HPDE6-E6E7 (cell line): ENCODE results near the gene RPP25L.

Experiments used
- DNase-seq: peaks from one replicate; pipeline ENCODE4 v3.0.0; 2011; ENCODE audit warnings: missing footprints; ENCODE audit errors: extremely low spot score

The RPP25L gene

DNA sequence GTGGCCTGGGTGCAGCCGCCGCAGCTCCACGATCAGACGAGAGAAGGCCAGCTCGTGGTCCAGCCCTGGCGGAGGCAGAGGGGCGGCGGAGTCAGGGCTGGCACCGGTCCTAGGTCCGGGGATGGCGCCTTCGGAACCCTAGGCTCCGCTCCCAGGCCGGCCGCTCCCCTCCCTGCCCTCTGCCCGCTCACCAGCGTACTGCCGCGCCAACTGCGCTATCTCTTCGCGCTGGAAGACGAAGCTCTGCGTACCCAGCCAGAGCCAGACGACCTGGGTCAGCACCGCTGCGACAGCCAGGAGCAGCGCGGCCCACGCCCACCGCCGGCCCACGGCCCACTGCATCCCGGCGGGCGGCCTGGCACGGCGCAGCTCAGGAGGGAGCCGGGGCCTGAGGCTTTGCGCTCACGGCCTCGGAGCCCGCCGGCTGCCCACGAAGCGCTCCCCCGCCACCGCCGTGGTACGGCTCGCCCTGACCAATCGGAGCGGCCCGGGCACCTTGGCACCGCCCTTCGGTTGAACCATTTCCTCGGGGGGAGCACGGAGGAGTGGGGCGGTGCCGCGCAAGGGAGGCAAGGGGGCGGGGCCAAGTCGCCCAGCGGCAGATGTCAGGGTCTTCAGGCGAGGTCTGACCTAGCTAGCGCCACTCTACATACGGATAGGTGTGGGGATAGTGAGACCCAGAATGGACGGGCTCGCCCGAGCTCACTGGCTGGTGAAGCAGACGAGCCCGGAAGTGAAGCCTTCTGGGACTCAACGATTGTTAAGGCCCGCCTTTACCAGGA, 25.6 kb upstream of the RPP25L start, which contains the start of gene SIGMAR1:
SIGMAR1 (minus strand) TSS at position 432 of the 782 bp plus-strand sequence; CDS start at position 342, 90 bp downstream.
- DNase-seq = peak; percentile 93

DNA sequence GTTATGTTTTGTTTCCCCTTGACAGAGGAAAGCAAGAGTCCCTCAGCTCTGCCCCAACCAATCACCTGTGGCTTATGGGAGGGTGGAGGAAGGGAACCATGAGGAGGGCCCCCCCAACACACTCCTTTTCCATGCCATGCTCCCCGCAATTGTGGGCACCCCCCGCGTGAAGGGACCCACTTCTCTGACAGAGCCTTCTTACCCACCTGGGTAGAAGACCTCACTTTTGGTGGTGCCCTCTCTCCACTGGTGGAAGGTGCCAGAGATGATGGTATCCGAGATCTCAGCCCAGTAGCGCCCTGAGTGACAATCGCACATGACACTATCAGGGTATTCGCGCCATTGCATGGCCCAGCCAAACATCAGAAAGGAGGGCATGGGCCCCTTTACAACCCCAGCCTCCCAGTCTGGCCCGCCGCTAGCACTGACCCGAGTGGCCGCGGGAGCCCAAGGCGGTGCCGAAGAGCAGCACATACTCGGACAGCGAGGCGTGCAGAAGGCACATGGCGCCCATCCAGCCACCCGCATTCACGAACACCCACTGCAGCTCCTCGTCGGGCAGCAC, 25.0 kb upstream of the RPP25L start:
- no peak for DNase-seq

DNA sequence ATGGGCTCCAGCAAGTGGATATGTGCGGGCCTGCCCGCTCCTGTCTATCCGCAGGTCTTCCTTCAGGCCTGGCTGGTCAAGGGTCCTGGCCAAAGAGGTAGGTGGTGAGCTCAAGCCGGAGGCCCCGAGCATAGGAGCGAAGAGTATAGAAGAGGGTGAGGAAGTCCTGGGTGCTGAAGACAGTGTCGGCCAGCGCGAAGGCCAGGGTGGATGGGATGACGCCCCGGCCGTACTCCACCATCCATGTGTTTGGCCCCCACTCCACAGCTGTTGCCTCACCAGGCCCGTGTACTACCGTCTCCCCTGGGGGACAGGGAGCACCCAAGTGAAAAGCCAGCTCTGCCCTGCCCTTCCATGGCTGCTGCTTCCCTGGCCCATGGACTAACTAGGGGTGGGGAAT, 23.7 kb upstream of the RPP25L start:
- no peak for DNase-seq

DNA sequence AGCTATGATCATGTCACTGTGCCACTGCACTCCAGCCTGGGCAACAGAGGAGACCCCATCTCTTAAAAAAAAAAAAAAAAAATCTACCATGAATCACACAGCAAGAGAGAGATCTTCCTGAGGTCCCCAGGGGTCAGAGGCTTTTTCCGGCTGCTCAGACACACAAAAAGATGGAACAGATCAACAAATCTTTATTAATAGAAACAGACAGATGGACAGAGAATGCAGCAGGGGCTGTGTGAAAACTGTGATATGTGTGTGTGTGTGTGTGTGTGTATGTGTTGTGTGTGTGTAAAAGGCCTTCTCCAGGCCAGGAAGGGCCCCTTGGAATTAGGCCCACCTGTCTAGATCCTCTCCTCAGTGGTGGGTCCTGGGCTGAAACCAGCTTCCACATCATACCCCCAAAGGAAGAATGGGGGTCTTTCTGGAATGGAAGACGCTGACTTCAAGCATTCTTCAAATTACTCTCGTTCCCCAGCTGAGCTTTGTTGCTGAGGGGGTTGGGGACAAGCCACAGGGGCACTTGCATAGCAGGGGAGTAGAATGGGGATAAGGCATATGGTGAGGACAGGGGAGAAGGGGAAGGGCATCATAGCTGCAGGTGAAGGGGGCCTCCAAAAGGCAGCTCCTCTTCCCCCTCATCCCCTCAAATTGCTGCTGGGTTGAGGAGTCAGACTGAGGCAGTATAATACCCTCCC, 22.8 kb upstream of the RPP25L start:
- DNase-seq = no peak

DNA sequence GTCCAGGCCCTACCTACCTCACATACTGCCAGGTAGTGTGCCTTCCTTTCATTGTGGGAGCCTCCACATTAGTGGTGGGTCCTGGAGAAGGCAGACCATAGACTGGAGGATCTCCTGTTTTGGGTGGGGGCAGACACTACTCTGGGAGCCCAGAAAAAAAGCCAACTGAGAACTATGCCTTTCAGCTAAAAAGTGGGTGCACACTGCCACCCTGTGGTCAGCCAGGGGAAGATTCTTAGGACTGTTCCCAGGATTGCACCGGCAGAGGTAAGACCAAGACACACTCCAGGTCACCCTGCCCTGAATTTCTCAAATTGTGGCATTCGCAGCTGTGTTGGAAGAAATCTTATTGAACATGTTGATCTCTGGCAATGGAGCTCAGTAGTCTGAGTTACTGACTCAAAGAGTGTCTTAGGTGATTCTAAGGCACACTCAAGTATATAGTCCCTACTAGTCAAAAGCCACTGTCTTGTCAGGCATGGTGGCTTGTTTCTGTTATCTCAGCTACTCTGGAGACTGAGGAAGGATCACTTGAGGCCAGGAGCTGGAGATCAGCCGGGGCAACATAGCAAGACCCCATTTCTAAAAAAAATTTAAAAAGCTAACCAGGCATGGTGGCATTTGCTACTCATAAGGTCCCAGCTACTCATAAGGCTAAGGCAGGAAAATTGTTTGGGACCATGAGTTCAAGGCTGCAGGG, 22.1 kb upstream of the RPP25L start:
- peak; percentile 71 for DNase-seq

DNA sequence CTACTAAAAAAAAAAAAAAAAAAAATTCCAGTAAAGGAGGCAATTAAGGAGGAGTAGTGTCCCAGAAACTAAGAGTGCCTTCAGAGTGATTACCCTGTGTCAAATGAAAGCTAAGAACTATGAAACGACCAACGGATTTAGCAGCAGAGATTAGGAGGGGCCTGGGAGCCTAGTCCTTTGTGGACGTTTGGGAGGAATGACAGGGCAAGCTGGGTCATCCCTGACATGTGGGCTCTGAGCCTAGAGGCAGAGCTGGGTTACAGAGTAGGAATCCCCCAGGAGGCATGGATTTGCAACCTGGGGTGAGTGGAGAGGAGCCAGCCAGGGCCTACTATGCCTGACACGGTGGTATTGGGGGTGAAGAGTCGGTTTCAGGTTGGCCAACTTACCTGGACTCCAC, 21.3 kb upstream of the RPP25L start:
- no peak for DNase-seq

DNA sequence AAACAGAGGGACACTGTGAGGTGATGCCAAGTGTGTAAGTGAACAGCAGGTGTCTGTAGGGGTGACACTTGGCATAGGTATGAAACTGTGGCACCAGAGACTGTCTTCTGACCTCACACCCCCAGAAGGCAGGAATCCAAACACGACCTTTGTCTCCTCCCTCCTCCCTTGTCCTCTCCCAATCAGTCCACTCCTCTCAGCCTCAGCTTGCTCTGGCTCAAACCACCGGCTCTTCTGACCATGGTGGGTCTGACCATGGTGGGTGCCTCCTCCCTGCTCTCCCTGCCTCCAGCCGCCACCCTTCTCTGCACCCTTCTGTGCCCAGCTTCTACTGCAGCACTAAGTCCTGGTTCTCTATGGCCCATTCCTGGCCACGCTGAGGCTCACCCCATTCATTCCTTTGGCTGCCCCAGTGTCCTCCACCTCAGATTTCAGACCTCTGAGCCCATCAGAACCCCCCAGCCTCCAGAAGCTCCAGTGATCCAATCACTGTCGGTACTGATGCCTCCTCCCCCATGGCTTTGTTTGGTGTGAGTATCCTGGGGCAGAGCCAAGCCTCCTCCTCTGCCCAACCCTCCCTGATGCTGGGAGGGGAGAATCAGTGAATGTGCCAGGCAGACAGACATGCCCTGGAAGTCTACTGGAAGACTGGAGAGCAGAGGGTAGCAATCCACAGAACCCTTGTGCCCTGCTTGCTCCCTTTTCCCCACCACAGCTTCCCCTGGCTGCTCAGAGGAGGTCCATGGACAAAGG, 18.7 kb upstream of the RPP25L start:
- DNase-seq = no peak

DNA sequence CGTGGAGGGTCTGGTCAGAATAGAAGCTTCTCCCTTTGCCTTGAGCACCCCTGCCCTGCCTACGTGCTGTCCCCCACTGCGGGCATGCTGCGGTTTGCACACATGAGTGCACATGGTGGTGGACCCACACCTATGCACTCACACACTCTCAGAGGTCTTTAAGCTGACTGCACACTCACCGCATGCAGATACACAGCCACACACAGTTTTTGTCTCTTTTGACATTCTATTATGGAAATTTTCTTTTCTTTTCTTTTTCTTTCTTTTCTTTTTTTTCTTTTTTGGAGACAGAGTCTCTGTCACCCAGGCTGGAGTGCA, 17.6 kb upstream of the RPP25L start:
- DNase-seq = no peak

DNA sequence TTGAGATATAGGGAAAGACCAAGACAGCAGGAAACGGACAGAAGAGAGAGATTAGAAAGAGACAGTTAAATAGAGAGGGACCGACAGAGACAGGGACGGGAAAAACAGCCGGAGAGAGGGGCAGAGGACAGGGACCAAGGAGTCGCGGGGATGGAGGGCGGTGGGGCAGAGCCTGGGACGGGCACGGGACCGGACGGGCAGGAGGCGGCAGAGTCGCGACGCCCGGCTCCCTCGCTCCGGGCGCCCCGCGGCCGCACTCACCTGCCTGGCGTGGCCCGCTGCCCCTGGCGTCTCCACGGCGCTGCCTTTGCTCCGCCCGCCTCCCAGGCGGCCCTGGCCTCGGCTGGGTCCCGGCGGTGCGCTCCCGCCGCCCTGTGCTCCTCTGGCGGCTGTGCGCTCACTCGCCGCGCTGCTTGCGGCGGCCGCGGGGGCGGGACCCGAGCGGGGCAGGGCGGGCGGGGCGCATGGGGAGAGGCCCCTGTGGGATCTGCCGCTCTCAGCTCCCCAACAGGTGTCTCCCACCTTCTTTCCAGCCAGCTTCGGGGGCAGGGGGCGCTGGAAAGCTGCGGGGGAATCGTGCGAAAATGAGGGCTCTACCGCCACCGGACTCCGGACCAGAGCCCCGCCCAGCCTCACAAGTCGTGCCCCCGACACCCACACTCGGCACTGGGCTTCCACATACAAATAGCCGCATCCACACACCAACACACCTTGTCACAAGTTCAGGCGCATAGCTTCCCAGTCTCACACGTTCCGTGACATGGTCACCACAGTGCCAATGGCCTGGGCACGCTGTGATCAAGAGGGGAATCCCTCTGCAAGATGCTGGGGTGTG, 17.0 kb upstream of the RPP25L start, which contains the start of gene ARID3C:
ARID3C (minus strand) TSS at position 411 of the 835 bp plus-strand sequence. CDS start 1,052 bp downstream, outside the sequence.
- DNase-seq = no peak

DNA sequence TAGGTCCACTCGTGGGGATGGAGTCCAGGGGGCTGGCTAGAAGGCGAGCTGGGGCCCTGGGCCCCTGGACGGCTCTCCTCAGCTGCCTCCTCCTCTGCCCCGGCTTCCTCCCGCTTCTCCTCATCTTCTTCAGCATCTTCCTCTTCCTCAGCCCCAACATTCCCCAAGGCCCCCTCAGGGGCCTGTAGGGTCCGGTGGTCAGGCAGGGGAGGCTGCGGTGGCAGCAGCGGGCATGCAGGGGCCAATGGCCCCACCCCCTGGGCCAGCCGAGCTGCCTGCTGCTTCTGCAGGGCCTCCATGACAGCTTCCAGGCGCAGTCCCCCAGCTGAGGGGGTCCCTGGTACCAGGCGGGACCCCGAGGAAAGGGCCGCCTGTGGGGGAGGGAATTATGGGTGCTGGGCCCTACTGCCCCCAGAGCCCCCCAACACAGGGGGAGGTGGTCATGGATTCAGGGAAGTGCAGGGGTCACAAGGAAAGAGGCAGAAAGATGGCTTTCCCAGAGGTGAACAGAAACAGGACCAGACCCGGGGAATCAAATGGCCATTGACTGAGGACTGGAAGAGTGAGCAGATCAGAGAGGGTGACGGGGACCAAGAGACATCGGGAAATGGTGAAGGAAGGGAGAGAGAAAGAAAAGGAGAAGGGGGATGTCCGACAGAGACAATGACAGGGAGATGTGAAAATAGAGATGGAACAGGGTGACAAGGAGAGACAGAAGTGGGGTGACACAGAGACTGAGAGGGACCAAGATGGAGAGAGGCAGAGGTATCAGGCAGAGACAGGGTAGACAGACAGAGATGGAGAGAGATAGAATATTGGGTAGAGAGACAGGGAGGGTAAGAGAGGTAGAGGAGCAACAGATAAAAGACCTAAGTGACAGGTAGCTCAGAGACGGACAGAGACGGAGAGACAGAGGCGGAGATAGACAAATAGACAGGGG, 16.1 kb upstream of the RPP25L start:
- no peak for DNase-seq

DNA sequence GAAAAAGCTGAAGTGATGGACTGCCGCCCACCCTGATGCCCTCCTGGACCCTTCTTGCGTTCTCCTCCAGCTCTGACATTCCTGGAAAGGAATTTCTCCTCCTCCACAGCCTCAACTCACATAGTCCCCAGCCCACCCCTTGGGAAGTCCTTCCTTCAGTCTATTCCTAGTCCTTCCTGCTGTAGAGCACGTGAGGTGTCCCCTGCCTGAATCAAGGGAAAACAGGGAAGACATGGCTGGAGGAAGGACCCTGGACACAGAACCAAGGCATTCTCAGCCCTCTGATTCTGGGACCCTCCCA, 13.2 kb upstream of the RPP25L start:
- no peak for DNase-seq

DNA sequence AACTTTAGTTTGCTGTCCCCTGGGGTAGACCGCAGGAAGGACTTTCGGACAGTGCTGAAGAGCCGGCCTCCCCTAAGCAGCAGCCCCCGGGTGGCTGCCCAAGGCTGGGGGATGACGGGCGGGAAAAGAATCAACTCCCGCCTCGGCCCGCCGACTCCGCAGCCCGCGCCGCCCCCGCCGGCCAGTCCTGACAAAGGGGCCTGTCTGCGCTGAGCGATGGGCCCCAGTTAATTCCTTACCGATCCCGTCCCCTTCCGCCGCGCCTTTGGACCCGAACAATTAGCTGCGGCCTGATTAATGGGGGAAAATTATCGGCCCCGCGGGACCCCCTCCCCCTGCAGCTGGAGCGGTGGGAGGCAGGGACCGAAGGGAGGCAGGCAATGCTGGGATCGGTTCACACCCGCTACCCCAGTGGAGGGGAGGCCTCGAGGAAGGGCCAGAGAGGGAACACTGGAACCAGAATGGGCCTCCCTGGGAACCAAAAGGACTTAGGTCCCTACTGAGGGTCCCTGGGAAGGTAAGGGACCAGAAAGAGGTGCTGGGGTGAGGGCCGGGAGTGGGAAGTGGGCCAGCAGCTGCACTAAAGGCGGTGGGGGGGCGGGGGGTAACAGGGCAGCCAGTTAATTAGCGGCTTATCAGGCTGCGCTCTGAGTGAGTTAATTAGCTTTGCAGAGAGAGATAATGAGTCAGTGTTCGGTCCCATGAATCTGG, 12.7 kb upstream of the RPP25L start:
- DNase-seq = no peak

DNA sequence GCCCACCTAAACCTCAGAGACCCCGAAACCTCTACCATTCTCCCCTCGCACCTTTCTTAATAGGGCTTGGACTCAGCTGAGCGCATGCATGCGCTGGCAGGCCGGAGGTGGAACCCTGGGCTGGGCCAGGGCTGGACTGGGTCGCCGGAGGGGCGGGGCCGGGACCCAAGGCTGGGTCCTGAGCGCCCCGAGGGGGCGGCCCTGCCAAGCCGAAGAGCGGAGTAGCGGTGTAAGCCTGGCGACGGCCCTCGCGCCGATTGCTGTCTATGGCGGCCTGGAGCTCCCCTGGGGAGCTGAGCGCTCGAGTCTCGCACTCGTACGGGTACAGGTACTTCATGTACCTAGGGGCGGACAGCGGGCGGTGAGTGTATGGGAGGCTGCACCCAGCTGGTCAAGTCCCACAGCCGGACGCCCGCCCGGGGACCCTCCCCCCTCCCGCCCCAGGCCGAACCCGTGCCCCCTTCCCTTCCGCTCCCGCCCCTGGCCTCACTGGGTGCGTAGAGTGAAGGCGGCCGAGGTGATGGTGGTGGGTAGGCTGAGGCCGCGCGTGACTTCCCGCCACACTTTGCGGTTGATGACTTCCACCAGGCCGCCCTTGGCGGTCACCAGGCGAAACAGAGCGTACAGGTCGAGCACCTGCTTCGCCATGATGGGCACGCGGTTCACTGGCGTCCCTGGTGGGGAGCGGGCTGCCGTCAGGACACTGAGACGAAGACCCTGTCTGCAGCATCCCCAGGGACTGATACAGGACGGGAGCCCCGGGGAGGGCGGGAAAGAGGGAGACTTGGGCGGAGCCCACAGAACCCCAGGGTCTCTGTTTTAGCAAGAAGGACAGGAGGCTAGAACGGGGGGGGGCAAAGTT, 11.7 kb upstream of the RPP25L start:
- no peak for DNase-seq

DNA sequence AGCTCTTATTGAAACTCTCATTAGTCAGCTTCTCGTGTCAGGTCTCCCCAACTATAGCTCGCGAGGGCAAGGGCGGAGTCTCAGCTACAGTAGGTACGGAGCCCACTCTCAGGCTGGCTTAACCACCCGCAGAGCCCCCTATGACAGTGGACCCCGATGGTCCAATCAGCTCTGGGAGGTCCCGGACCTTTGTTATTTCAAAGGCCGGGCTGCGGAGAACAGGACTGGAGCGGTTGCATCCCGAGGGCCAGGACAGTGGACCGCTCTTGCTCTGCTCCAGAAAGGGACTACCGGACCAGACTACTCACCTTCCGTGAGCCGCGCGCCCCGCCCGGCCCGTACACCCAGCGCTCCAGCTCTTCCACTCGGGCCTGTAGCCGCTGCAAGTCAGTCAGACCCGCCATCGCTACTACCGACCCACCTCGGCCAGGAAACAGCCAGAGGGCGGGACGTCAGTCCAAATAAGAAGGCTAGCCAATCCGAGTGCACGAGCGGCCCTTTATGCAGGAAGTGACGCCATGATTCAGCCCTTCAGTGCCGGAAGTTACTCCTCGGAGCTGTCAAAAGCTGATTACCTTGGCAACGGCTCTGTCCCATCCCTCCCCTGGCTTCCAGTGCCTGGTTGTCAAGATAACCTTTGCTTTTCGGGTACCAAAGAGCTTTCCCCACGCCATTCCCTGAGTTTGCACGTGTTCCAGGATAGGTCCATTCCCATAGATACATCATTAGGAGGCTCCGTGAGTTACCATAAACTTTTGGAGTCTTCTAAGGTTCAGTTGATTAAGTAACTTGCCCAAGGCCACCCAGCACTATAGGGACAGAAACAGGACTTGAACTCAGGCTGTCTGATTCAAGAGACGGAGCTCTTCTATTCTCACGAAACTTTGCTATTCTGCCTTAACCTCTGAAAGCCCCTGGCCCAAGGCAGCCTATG, 8.4 kb upstream of the RPP25L start, which contains the start of gene DCTN3:
DCTN3 (minus strand) TSS at position 435 of the 934 bp plus-strand sequence; CDS start at position 404, 31 bp downstream.
- DNase-seq = peak; percentile 96

DNA sequence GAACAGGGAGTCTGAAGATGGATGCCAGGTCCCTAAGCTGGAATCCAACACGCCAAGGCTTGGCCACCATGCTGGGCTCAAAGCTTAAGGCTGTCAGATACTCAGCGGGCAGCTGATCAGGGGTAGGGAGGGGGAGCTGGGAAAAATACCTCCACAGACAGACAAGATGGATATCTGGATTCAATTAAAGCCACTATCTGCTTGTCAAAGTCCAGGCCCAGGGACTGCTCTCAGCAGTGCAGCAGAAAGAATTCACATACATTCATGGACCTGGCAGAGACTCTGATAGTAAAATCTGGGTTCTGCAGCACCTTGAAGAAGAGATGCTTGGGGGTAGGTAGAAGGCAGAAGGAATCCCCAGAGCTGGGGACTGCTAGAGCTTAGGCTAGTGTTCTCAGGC, 3.2 kb upstream of the RPP25L start:
- DNase-seq = no peak

DNA sequence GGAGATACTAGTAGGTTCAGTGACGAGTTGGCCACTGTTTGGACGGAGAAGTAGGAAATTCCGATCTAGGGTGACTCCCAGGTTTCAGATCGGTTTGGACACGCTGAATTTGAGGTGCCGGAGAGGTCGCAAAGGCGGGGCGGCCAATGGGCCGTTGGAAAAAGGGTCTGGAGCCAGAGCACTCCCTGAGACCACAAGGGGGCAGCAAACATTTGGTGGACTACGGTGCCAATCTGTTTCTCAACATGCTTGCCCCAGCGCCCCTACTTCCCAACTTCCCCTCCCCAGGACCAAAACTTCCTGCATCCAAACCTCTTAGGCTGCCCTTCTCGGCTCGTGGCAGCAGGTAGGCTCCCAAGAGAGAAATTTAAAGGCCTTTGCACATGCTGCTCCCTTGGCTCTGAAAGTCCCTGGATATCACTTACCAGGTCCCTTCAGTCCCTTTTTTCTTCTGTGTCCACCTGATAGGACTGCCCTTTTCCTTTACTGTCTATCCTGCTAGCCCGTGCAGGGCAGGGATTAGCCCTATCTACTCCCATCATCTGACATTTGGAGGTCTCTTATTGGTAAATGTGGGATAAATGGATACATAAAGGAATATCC, 992 bp upstream of the RPP25L start:
- DNase-seq = peak; percentile 83
